ENCODE results near the gene GCAT.

GCAT gene

GRCh38 chr22:37807410-37808293, at the start of gene GCAT:
TSS of gene GCAT (plus strand) at chr22:37807934. CDS start at chr22:37807968, 34 bp downstream.
- in situ Hi-C loops (cut with MboI; ENCODE audit: low sequenced_read_pairs) = no loop called here

- in situ Hi-C loops (cut with MboI; ENCODE audit: low sequenced_read_pairs) = no loop called here
Measured at GRCh38 chr22:37758694-37759093, 49.0 kb upstream of the GCAT start.

GRCh38 chr22:37759281-37759680, 48.5 kb upstream of the GCAT start:
- in situ Hi-C loops (cut with MboI; ENCODE audit: low sequenced_read_pairs) = no loop called here

GRCh38 chr22:37760152-37760551, 47.6 kb upstream of the GCAT start:
- in situ Hi-C loops (cut with MboI; ENCODE audit: low sequenced_read_pairs) = no loop called here

GRCh38 chr22:37762389-37762836, 45.3 kb upstream of the GCAT start:
- in situ Hi-C loops (cut with MboI; ENCODE audit: low sequenced_read_pairs) = no loop called here

- in situ Hi-C loops (cut with MboI; ENCODE audit: low sequenced_read_pairs) = no loop called here
Measured at GRCh38 chr22:37763012-37763411, 44.7 kb upstream of the GCAT start.

GRCh38 chr22:37763652-37764051, 44.1 kb upstream of the GCAT start:
- in situ Hi-C loops (cut with MboI; ENCODE audit: low sequenced_read_pairs) = no loop called here

GRCh38 chr22:37764622-37765021, 43.1 kb upstream of the GCAT start:
- in situ Hi-C loops (cut with MboI; ENCODE audit: low sequenced_read_pairs) = no loop called here

- in situ Hi-C loops (cut with MboI; ENCODE audit: low sequenced_read_pairs) = no loop called here
Measured at GRCh38 chr22:37765498-37765897, 42.2 kb upstream of the GCAT start.

GRCh38 chr22:37765953-37766576, 41.7 kb upstream of the GCAT start:
- in situ Hi-C loops (cut with MboI; ENCODE audit: low sequenced_read_pairs) = no loop called here

GRCh38 chr22:37768273-37768672, 39.5 kb upstream of the GCAT start:
- in situ Hi-C loops (cut with MboI; ENCODE audit: low sequenced_read_pairs) = no loop called here

GRCh38 chr22:37769056-37769455, 38.7 kb upstream of the GCAT start:
- in situ Hi-C loops (cut with MboI; ENCODE audit: low sequenced_read_pairs) = no loop called here

- in situ Hi-C loops (cut with MboI; ENCODE audit: low sequenced_read_pairs) = no loop called here
Measured at GRCh38 chr22:37771081-37771480, 36.7 kb upstream of the GCAT start.

- in situ Hi-C loops (cut with MboI; ENCODE audit: low sequenced_read_pairs) = no loop called here
Measured at GRCh38 chr22:37771702-37772427, 35.9 kb upstream of the GCAT start.

- in situ Hi-C loops (cut with MboI; ENCODE audit: low sequenced_read_pairs) = no loop called here
Measured at GRCh38 chr22:37774728-37775127, 33.0 kb upstream of the GCAT start.

- in situ Hi-C loops (cut with MboI; ENCODE audit: low sequenced_read_pairs) = no loop called here
Measured at GRCh38 chr22:37775785-37776638, 31.7 kb upstream of the GCAT start.

- in situ Hi-C loops (cut with MboI; ENCODE audit: low sequenced_read_pairs) = no loop called here
Measured at GRCh38 chr22:37776639-37777005, 31.1 kb upstream of the GCAT start.

GRCh38 chr22:37777122-37777687, 30.5 kb upstream of the GCAT start:
- in situ Hi-C loops (cut with MboI; ENCODE audit: low sequenced_read_pairs) = no loop called here

GRCh38 chr22:37778370-37779009, 29.2 kb upstream of the GCAT start:
- in situ Hi-C loops (cut with MboI; ENCODE audit: low sequenced_read_pairs) = no loop called here
